Brain microvascular endothelial cell (primary cell): ENCODE measurements around the gene TIMM13.

Experiments
- DNase-seq: peaks from one replicate; pipeline ENCODE4 v3.0.0-alpha.2; 2020
- H3K27ac ChIP-seq: fragments of 250-450 bp; sonication (Bioruptor Pico); 2 replicates; pipeline ENCODE4 v1.5.1; 2020; ENCODE audit warnings: mild to moderate bottlenecking, moderate library complexity
- H3K27me3 ChIP-seq: fragments of 250-450 bp; sonication (Bioruptor Pico); replicated peaks from 2 replicates; pipeline ENCODE4 v1.5.1; 2020; ENCODE audit warnings: mild to moderate bottlenecking
- H3K36me3 ChIP-seq: fragments of 250-450 bp; sonication (Bioruptor Pico); replicated peaks from 2 replicates; pipeline ENCODE4 v1.5.1; 2020; ENCODE audit warnings: mild to moderate bottlenecking
- H3K4me3 ChIP-seq: 2 replicates; pipeline ENCODE4 v1.5.1; 2011; ENCODE audit warnings: low read depth, mild to moderate bottlenecking, control low read depth, low read length, moderate library complexity
- CTCF ChIP-seq: IDR thresholded peaks from 2 replicates; pipeline ENCODE4 v1.5.1; 2011; ENCODE audit warnings: low read depth, mild to moderate bottlenecking, moderate library complexity, low read length, control low read depth, inconsistent platforms; ENCODE audit errors: missing control alignments
- in situ Hi-C: cut with HindIII; loops from 2 replicates; pipeline ENCODE4 v1.10.0; 2017; ENCODE audit warnings: low sequenced_read_pairs, low pct_ligation_motif_present

TIMM13 gene

GRCh38 chr19:2431318-2432055 lies 4.1 kb upstream of the TIMM13 start:
- Histone ChIP-seq H3K4me3 (no peak overlapping the region), H3K27me3 (no peaks in the 10 kb centered on the region), H3K27ac (no peak overlapping the region), H3K36me3 (peaks cover 27% of the 10 kb centered on the region)
- DNase-seq, result no peak
- in situ Hi-C loops, result no loop called here
- TF ChIP-seq CTCF, result no peak

GRCh38 chr19:2429917-2430535 lies 2.6 kb upstream of the TIMM13 start:
- in situ Hi-C loops, result no loop called here
- Histone ChIP-seq H3K27ac (no peak overlapping the region), H3K36me3 (peaks cover 26% of the 10 kb centered on the region), H3K27me3 (no peaks in the 10 kb centered on the region), H3K4me3 (no peak overlapping the region)
- no peak for TF ChIP-seq CTCF
- no peak for DNase-seq

GRCh38 chr19:2428756-2429711 lies 1.6 kb upstream of the TIMM13 start:
- DNase-seq, result no peak
- Histone ChIP-seq H3K27ac (no peak overlapping the region), H3K27me3 (no peaks in the 10 kb centered on the region), H3K36me3 (peaks cover 18% of the 10 kb centered on the region), H3K4me3 (no peak overlapping the region)
- TF ChIP-seq CTCF, result no peak
- in situ Hi-C loops, result no loop called here

- Histone ChIP-seq H3K36me3 (peaks cover 21% of the 10 kb centered on the region), H3K27ac (no peak overlapping the region), H3K27me3 (no peaks in the 10 kb centered on the region), H3K4me3 (peak overlapping the region; percentile 86)
- DNase-seq, result peak; percentile 2
- TF ChIP-seq CTCF, result peak; percentile 20
- in situ Hi-C loops, result no loop called here
These were observed 920 bp upstream of the TIMM13 start for GRCh38 chr19:2428321-2428690.

GRCh38 chr19:2426611-2427428 lies 566 bp downstream of the TIMM13 start:
- Histone ChIP-seq H3K36me3 (peaks cover 22% of the 10 kb centered on the region), H3K4me3 (peak overlapping the region; percentile 86), H3K27me3 (no peaks in the 10 kb centered on the region), H3K27ac (peak overlapping the region; percentile 99)
- peak; percentile 27 for DNase-seq
- TF ChIP-seq CTCF, result peak; percentile 26
- in situ Hi-C loops, result no loop called here
